ENCODE results near the gene KCNQ1.

KCNQ1 gene

DNA sequence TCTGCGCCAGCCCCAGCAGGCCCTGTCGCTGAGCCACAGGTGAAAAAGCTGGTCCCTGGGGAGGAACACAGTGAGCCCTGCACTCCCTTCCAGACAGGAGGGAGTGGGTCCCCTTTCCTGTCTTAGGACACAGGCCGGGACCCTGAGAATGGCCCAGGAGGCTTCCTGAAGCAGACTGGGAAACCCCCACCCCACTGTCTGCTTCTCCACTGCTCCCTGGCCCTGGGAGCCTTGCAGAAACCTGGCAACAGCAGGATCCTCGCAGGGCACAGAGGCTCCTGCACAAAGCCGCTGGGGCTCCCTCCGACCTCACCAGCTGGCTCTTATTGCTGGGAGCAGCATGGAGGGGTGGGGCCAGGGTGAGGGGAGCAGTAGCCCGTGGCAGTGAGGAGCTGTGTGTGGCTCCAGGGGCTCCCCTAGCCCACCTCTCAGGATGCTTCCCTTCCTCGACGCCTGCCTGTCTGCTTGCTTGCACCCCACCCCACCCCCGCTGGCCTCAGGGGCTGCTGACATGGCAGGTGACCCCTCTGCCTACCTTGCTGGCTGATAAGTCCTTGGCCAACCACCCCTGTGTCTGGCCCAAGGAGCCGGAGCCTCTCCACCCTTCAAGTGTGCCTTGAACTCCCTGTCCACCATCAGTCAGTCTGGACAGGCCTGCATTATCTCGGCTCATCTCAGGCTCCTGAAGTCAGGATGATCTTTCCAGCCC, 327.1 kb downstream of the KCNQ1 start:
- no peak for DNase-seq (ENCODE audit: low read depth in 2 of 2, low spot score in 1 of 2)

- no peak for DNase-seq (ENCODE audit: low read depth in 2 of 2, low spot score in 1 of 2)
Measured at GRCh38 chr11:2772544-2773031, 327.8 kb downstream of the KCNQ1 start.

- no peak for DNase-seq (ENCODE audit: low read depth in 2 of 2, low spot score in 1 of 2)
Measured at GRCh38 chr11:2774173-2775082, 329.6 kb downstream of the KCNQ1 start.

- DNase-seq (ENCODE audit: low read depth in 2 of 2, low spot score in 1 of 2) = no peak
Measured at GRCh38 chr11:2775083-2775625, 330.3 kb downstream of the KCNQ1 start.

DNA sequence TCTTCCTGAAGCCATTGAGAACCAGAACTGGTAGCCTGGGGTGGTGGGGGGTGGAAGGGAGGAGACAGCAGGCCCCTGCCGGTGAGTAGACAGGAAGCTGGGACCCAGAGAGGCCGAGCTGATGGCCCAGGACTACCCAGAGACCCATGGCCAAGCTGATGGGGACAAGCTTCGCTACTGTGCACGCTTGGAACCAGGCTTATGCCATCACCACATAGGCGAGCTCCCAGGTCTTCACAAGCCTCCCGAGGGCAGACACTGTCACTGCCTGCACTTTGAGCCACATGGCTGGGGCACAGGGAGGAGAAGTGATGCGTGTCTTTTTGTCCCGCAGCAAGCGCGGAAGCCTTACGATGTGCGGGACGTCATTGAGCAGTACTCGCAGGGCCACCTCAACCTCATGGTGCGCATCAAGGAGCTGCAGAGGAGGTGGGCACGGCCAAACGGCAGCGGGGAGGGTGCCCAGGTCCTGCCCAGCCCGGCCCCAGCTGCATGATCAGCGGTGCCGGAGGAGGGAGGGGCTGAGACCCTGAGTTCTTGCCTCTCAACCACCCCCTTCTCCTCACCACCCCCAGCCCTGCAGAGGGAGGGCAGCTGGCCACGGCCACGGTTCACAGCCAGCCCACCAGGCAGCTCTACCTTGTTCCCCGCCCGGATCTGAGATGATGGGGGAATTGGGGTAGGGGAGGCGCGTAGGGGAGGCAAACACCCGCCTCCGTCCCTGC, 331.0 kb downstream of the KCNQ1 start:
- DNase-seq (ENCODE audit: low read depth in 2 of 2, low spot score in 1 of 2) = no peak

DNA sequence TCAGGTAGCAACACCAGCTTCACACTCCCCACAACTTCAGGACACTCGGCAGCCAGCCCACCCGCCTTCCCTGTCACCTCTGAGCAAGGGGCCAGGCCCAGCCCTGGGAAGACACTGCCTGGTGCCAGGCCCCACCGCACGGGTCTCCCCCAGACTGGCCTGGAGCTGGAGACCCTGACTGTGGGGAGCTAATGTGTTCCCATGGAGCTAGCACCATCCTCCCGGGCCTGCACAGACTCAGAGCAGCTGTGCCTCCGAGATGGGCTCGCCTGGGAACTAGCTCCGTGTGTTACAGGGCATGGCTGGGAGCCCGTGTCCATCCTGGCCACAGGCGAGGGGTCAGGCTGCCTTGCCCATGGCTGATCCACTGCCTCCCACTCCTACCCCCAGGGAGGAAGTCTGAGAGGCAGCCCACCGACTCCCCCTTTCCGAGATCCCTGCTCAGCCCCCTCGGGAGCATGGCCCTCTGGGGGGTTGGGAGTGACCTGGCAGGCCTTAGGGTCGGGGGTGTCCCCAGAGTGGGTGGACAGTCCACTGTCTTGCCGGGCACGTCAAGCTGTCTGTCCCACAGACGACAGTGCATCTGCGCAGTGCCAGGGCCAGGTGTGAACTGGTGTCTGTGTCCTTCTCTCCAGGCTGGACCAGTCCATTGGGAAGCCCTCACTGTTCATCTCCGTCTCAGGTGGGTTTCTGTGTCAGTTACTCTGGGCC, 331.7 kb downstream of the KCNQ1 start:
- DNase-seq (ENCODE audit: low read depth in 2 of 2, low spot score in 1 of 2) = no peak

GRCh38 chr11:2777386-2777785, 332.6 kb downstream of the KCNQ1 start:
- no peak for DNase-seq (ENCODE audit: low read depth in 2 of 2, low spot score in 1 of 2)

- DNase-seq (ENCODE audit: low read depth in 2 of 2, low spot score in 1 of 2) = no peak
Measured at GRCh38 chr11:2777871-2778629, 333.2 kb downstream of the KCNQ1 start.

DNA sequence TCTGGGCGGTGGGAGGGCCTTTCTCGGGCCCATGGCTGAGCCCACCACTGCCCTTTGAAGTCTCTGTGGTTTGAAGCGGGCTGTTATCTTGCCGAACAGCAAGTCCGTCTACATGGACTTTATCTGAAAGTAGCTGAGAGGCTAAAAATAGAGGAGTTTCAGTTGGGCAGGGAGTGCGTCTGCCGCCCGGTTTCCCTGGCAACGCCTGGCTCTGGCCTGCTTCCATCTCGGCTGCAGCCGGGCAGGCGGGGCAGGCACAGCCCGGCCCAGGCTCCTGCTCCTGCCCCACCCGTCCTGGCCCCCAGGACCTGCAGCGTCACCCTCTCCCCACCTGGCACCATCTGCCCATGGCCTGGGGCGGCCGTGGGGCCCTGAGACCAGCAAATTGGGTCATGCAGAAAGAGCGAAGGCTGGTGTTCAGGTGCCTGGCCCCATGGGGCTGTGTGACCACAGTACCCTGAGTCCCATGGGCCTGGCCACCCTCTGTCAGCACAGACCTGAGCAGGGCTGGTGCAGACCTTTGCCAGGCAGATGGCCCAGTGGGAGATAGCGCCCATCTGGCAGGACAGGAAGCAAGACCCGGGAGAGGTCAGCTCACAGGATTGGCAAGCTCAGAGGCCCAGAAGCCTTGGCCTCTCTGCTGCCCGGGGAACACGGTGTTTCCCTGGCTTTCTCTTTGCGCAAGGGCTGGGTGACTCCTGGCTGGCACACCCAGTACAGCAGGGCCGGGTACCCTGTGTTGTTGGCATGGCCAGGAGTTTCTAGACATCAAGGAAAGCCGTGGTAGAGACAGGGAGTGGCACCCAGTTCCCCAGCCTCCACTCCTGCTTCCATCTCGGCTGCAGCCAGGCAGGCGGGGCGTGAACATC, 334.1 kb downstream of the KCNQ1 start:
- no peak for DNase-seq (ENCODE audit: low read depth in 2 of 2, low spot score in 1 of 2)

GRCh38 chr11:2779499-2779980, 334.7 kb downstream of the KCNQ1 start:
- DNase-seq (ENCODE audit: low read depth in 2 of 2, low spot score in 1 of 2) = no peak

- no peak for DNase-seq (ENCODE audit: low read depth in 2 of 2, low spot score in 1 of 2)
Measured at GRCh38 chr11:2779981-2780849, 335.4 kb downstream of the KCNQ1 start.

DNA sequence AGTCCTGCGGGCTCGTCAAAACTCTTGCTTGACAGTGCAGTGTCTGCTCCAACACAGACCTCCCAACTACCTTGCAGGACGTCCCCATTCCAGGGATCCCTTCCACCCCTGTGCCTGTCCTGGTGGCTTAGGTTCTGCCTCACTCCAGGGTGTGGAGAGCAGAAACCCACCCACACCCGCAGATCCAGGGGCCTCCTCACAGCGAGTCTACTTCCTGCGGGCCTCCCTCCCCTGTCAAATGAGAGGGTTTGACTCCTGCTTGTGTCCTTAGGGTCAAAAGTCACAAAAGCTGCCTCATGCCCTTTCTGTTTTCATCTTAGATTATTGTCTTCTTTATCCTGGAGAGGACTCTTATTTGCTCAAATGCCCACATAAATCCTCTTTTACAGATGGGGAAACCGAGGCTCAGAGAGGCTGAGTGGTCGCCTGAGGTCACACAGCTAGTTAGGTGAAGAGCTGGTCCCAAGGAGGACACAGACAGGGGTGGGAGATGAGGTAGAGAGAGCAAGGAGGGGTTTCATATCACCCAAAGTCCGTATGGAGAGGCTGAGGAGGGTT, 336.1 kb downstream of the KCNQ1 start:
- DNase-seq (ENCODE audit: low read depth in 2 of 2, low spot score in 1 of 2) = no peak

DNA sequence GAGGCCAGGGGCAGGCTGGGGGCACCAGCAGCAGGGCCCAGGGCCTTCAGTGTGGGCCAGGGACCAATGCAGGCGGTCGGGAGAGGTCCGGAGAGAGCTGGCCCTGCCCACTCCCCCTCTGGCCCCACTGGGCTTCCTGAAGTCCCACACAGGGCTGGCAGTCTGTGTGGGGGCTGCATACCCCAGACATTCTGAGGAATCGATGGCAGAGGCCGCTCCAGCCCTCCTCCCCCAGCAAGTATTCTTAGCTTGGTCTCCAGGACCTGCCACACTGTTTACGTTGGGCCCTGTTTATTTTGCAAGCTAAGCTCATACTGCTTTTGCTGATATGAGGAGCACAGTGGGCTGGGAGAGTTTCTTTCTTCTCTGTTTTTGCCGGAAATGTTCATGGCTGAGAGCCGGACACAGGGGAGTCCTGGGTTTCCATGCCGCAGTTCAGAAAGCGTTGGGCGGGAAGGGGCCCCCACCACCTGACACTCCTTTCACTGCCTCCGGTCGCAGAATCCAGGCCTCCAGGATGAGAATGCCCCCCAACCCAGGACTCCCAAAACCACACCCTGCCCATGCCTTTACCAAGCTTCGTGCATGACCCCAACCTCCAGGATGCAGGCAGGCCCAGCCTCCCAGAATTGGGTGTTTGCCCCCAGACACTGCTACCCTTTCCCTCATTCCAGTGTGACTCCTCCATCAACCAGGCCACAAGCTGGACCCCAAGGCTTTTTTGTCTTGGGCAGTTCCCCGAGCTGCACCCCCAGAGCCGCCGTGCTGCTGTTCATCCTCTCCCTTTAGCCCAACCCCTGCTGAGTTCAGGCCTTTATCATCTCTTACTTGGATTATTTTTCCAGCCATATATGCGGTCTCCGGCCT, 336.8 kb downstream of the KCNQ1 start:
- DNase-seq (ENCODE audit: low read depth in 2 of 2, low spot score in 1 of 2) = no peak

DNA sequence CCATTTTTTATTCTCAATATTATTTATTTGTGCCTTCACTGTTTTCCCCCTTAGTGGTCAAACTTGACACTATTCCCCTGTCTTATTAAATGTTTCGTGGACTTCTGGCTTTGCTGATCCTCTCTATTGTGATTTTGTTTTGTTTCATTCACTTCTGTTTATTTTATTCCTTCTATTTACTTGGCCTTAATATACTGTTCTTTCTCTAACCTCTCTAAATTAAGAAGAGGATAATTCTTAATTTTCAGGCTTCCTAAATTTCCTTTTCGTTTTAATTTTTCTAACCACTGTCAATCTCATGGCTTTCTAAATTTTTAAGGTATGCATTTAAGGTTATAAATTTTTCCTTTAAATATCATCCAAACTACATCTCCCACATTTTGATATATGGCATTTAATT, 338.0 kb downstream of the KCNQ1 start:
- DNase-seq (ENCODE audit: low read depth in 2 of 2, low spot score in 1 of 2) = no peak

- DNase-seq (ENCODE audit: low read depth in 2 of 2, low spot score in 1 of 2) = no peak
Measured at GRCh38 chr11:2783536-2784082, 338.8 kb downstream of the KCNQ1 start.

DNA sequence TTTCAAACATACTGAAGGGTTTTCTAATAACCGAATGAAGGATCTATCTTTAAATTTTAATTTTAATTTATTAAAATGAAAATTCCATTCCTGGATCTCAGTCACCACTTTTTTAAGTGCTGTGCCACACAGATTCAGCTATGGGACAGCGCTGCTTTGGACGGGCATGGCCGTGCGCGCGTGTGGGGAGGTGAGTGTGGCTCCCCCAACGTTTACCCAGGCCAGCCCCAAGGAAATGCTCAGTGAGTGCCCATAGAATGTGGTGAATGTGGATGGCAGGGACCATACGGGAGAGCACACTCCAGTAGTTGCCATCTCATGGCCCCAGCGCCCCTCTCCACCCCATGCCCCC, 343.0 kb downstream of the KCNQ1 start:
- DNase-seq (ENCODE audit: low read depth in 2 of 2, low spot score in 1 of 2) = no peak

Data from stimulated activated CD8-positive, alpha-beta memory T cell treated with anti-CD3 and anti-CD28 coated beads, Interleukin-4, amount 100 ng/mL, for 1 hour (primary cell).